Brain microvascular endothelial cell (primary cell): ENCODE measurements around the gene LRRTM4.
"Not testable (repeated sequence)": the region's sequence is repeated elsewhere in the genome, so short reads cannot be mapped to it uniquely, and the experiment has no call there.

ENCODE experiments used
- DNase-seq: peaks from one replicate; pipeline ENCODE4 v3.0.0-alpha.2; 2020
- H3K27ac ChIP-seq: fragments of 250-450 bp; sonication (Bioruptor Pico); 2 replicates; pipeline ENCODE4 v1.5.1; 2020; ENCODE audit warnings: mild to moderate bottlenecking, moderate library complexity
- H3K27me3 ChIP-seq: fragments of 250-450 bp; sonication (Bioruptor Pico); replicated peaks from 2 replicates; pipeline ENCODE4 v1.5.1; 2020; ENCODE audit warnings: mild to moderate bottlenecking
- H3K36me3 ChIP-seq: fragments of 250-450 bp; sonication (Bioruptor Pico); replicated peaks from 2 replicates; pipeline ENCODE4 v1.5.1; 2020; ENCODE audit warnings: mild to moderate bottlenecking
- H3K4me3 ChIP-seq: 2 replicates; pipeline ENCODE4 v1.5.1; 2011; ENCODE audit warnings: low read depth, mild to moderate bottlenecking, control low read depth, low read length, moderate library complexity
- in situ Hi-C: cut with HindIII; loops from 2 replicates; pipeline ENCODE4 v1.10.0; 2017; ENCODE audit warnings: low sequenced_read_pairs, low pct_ligation_motif_present
- TF ChIP-seq, protein P1 (sequence below): IDR thresholded peaks from 2 replicates; pipeline ENCODE4 v1.5.1; 2011; ENCODE audit warnings: low read depth, mild to moderate bottlenecking, moderate library complexity, low read length, control low read depth, inconsistent platforms; ENCODE audit errors: missing control alignments

LRRTM4 gene

DNA sequence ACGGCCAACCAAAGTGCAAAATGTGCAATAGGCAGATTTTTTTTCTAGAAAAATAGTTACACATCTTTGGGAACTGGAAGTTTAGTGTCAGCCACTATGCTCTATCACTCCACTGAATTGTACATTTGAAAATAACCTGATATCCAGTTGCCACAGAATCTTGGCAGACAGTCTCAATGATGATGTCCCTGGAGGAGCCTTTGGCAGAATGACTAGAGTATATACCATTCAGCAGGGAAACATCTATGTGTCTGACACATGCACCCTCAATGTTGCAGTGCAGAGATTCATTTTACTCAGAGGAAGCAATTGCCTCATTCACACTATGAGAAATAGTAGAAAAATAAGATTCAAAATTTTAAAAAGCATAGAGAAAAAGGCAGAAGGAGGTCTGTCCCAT is 475.8 kb downstream of the LRRTM4 start:
- in situ Hi-C loops: no loop called here
- H3K27ac ChIP-seq: no peak overlapping the region
- no peaks in the 10 kb centered on the region for H3K36me3 ChIP-seq
- no peaks in the 10 kb centered on the region for H3K27me3 ChIP-seq
- TF ChIP-seq, protein P1, sequence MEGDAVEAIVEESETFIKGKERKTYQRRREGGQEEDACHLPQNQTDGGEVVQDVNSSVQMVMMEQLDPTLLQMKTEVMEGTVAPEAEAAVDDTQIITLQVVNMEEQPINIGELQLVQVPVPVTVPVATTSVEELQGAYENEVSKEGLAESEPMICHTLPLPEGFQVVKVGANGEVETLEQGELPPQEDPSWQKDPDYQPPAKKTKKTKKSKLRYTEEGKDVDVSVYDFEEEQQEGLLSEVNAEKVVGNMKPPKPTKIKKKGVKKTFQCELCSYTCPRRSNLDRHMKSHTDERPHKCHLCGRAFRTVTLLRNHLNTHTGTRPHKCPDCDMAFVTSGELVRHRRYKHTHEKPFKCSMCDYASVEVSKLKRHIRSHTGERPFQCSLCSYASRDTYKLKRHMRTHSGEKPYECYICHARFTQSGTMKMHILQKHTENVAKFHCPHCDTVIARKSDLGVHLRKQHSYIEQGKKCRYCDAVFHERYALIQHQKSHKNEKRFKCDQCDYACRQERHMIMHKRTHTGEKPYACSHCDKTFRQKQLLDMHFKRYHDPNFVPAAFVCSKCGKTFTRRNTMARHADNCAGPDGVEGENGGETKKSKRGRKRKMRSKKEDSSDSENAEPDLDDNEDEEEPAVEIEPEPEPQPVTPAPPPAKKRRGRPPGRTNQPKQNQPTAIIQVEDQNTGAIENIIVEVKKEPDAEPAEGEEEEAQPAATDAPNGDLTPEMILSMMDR: no peak
- DNase-seq: no peak
- H3K4me3 ChIP-seq: no peak overlapping the region

GRCh38 chr2:77045456-77045855 is 476.7 kb downstream of the LRRTM4 start:
- not testable (repeated sequence) for DNase-seq

GRCh38 chr2:77034445-77034844 is 487.7 kb downstream of the LRRTM4 start:
- TF ChIP-seq, protein P1: no peak
- no peak for DNase-seq
- Histone ChIP-seq H3K4me3 (no peak overlapping the region), H3K36me3 (no peaks in the 10 kb centered on the region), H3K27me3 (no peaks in the 10 kb centered on the region), H3K27ac (no peak overlapping the region)
- in situ Hi-C loops: no loop called here

More at GRCh38 chr2:77045456-77045855, 476.7 kb downstream of the LRRTM4 start:
- H3K27me3 ChIP-seq, H3K4me3 ChIP-seq, in situ Hi-C loops, H3K36me3 ChIP-seq, H3K27ac ChIP-seq: not testable (repeated sequence)

DNA sequence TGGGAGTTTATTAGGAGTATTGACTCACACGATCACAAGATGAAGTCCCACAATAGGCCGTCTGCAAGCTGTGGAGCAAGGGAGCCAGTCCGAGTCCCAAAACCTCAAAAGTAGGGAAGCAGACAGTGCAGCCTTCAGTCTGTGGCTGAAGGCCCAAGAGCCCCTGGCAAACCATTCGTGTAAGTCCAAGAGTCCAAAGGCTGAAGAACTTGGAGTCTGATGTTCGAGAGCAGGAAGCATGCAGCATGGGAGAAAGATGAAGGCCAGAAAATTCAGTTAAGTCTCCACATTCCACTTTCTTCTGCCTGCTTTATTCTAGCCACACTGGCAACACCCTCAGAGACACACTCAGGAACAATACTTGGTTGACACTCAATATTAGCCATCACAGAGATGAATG is 492.9 kb downstream of the LRRTM4 start:
- H3K36me3 ChIP-seq, H3K27ac ChIP-seq, DNase-seq, in situ Hi-C loops, H3K4me3 ChIP-seq, H3K27me3 ChIP-seq: not testable (repeated sequence)

GRCh38 chr2:77028032-77028600 is 494.1 kb downstream of the LRRTM4 start:
- no peak for DNase-seq
- Histone ChIP-seq H3K4me3 (no peak overlapping the region), H3K27ac (no peak overlapping the region), H3K27me3 (no peaks in the 10 kb centered on the region), H3K36me3 (no peaks in the 10 kb centered on the region)
- in situ Hi-C loops: no loop called here
- TF ChIP-seq, protein P1: no peak

GRCh38 chr2:77025714-77026113 is 496.5 kb downstream of the LRRTM4 start:
- DNase-seq: no peak
- TF ChIP-seq, protein P1: no peak
- Histone ChIP-seq H3K27ac (no peak overlapping the region), H3K27me3 (no peaks in the 10 kb centered on the region), H3K4me3 (no peak overlapping the region), H3K36me3 (no peaks in the 10 kb centered on the region)
- in situ Hi-C loops: no loop called here

GRCh38 chr2:77021161-77021560 is 501.0 kb downstream of the LRRTM4 start:
- in situ Hi-C loops: no loop called here
- Histone ChIP-seq H3K27me3 (no peaks in the 10 kb centered on the region), H3K4me3 (no peak overlapping the region), H3K27ac (no peak overlapping the region), H3K36me3 (no peaks in the 10 kb centered on the region)
- TF ChIP-seq, protein P1: no peak
- no peak for DNase-seq
